Measurements from ENCODE around the gene ZEB1.

Gene ZEB1

DNA sequence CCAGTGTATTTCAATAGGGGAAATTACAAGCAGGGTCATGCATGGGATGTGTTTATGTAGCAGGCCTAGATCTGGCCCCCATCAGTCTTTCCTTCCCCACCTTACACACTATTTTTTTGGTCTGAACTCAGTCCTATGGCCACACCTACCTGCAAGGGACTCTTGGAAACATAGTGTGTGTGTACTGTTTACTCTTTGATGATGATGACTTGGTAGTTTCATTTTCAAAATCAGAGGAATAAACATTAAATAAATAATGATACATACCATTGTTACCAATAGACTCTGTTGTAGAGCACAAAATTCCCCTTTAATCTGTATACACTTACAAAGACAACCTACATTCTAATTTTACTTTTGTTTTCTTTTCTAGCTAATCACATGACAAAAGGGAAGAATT is 191.0 kb downstream of the ZEB1 start:
- Histone ChIP-seq H2AK5ac (ENCODE audit: low read depth, low read length) (no peak overlapping the region), H2AFZ (ENCODE audit: low read length) (no peak overlapping the region), H3K9me3 (replicated peaks in 1 of 2; ENCODE audit: control insufficient read depth in 2 of 2, insufficient read depth in 1 of 2, low read depth in 1 of 2, low read length in 2 of 2) (peaks cover 4 to 35% of the 10 kb centered on the region in 2 donors)

DNA sequence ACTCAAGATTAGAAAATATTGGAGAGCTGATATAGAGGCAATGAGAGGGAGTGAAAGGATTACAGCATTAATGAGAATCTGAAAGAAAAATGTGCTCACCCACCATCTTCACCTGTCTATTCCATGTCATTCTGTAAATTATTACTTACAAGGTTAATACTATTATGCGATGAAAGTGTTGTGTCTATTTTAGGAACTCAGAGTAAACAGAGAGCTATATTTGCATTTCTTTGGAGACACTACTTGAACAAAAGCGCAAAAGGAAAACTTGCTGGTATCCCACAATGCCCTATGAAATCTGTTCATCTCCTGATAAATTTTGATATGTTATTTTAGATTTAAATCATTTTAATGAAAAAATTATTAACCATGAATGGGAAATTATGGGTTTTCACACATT is 196.1 kb downstream of the ZEB1 start:
- Histone ChIP-seq H2AFZ (ENCODE audit: low read length) (no peak overlapping the region), H3K36me3 (replicated peaks in 1 of 2; ENCODE audit: control insufficient read depth in 2 of 2, insufficient read depth in 2 of 2, low read length in 2 of 2) (peaks cover 6 to 68% of the 10 kb centered on the region in 2 donors), H3K4ac (ENCODE audit: low read length) (no peak overlapping the region), H3K4me3 (ENCODE audit: low read length in 2 of 2) (no peak overlapping the region), H3K9ac (ENCODE audit: low read depth, low read length, poor library complexity) (no peak overlapping the region), H3K79me1 (ENCODE audit: low read depth, low read length) (no peaks in the 10 kb centered on the region), H3K18ac (ENCODE audit: low read length) (no peak overlapping the region), H2AK5ac (ENCODE audit: low read depth, low read length) (no peak overlapping the region), H3K4me2 (ENCODE audit: insufficient read depth, low read length, poor library complexity, severe bottlenecking) (no peak overlapping the region), H2BK5ac (ENCODE audit: low read length) (no peak overlapping the region), H4K91ac (ENCODE audit: low read depth, low read length, poor library complexity) (no peak overlapping the region), H4K8ac (ENCODE audit: low read depth, low read length) (no peak overlapping the region), H3K14ac (ENCODE audit: low read length) (no peak overlapping the region), H2BK12ac (ENCODE audit: low read length) (no peak overlapping the region), H3K4me1 (ENCODE audit: control insufficient read depth in 2 of 2, insufficient read depth in 1 of 2, low read depth in 1 of 2, low read length in 2 of 2) (no peaks in the 10 kb centered on the region), H3K9me3 (replicated peaks in 1 of 2; ENCODE audit: control insufficient read depth in 2 of 2, insufficient read depth in 1 of 2, low read depth in 1 of 2, low read length in 2 of 2) (no peaks in the 10 kb centered on the region), H2BK120ac (ENCODE audit: low read depth, low read length) (no peak overlapping the region), H3K27ac (replicated peaks; ENCODE audit: low read length) (no peak overlapping the region), H2BK15ac (ENCODE audit: low read length) (no peak overlapping the region), H3K23ac (ENCODE audit: low read depth, low read length, poor library complexity) (no peak overlapping the region), H3K27me3 (ENCODE audit: control insufficient read depth in 3 of 3, insufficient read depth in 3 of 3, low read depth in 1 of 3, low read length in 3 of 3) (no peaks in the 10 kb centered on the region)
- no CpG with 5 or more reads among the region's 2 CpGs for WGBS, 2 donors (ENCODE audit: extremely low coverage in 2 of 2, insufficient read length in 2 of 2, insufficient replicate concordance in 1 of 2)
- DNase-seq (ENCODE audit: low spot score), result no peak

More for the DNA sequence above, 191.0 kb downstream of the ZEB1 start:
- H3K9ac ChIP-seq (ENCODE audit: low read depth, low read length, poor library complexity), result no peak overlapping the region
- H2BK12ac ChIP-seq (ENCODE audit: low read length), result no peak overlapping the region
- H2BK15ac ChIP-seq (ENCODE audit: low read length), result no peak overlapping the region
- no peaks in the 10 kb centered on the region for H3K27me3 ChIP-seq (ENCODE audit: control insufficient read depth in 3 of 3, insufficient read depth in 3 of 3, low read depth in 1 of 3, low read length in 3 of 3)
- no peak overlapping the region for H3K27ac ChIP-seq (replicated peaks; ENCODE audit: low read length)
- H4K8ac ChIP-seq (ENCODE audit: low read depth, low read length), result no peak overlapping the region
- H3K4me3 ChIP-seq (ENCODE audit: low read length in 2 of 2), result no peak overlapping the region
- H3K4ac ChIP-seq (ENCODE audit: low read length), result no peak overlapping the region
- no peaks in the 10 kb centered on the region for H3K4me1 ChIP-seq (ENCODE audit: control insufficient read depth in 2 of 2, insufficient read depth in 1 of 2, low read depth in 1 of 2, low read length in 2 of 2)
- DNase-seq (ENCODE audit: low spot score), result no peak
- peaks cover 4% of the 10 kb centered on the region for H3K79me1 ChIP-seq (ENCODE audit: low read depth, low read length)
- H3K4me2 ChIP-seq (ENCODE audit: insufficient read depth, low read length, poor library complexity, severe bottlenecking), result no peak overlapping the region
- H4K91ac ChIP-seq (ENCODE audit: low read depth, low read length, poor library complexity), result no peak overlapping the region
- peaks cover 4 to 45% of the 10 kb centered on the region in 2 donors for H3K36me3 ChIP-seq (replicated peaks in 1 of 2; ENCODE audit: control insufficient read depth in 2 of 2, insufficient read depth in 2 of 2, low read length in 2 of 2)
- no peak overlapping the region for H3K14ac ChIP-seq (ENCODE audit: low read length)
- no peak overlapping the region for H3K18ac ChIP-seq (ENCODE audit: low read length)
- no peak overlapping the region for H2BK5ac ChIP-seq (ENCODE audit: low read length)
- no peak overlapping the region for H3K23ac ChIP-seq (ENCODE audit: low read depth, low read length, poor library complexity)
- H2BK120ac ChIP-seq (ENCODE audit: low read depth, low read length), result no peak overlapping the region

DNA sequence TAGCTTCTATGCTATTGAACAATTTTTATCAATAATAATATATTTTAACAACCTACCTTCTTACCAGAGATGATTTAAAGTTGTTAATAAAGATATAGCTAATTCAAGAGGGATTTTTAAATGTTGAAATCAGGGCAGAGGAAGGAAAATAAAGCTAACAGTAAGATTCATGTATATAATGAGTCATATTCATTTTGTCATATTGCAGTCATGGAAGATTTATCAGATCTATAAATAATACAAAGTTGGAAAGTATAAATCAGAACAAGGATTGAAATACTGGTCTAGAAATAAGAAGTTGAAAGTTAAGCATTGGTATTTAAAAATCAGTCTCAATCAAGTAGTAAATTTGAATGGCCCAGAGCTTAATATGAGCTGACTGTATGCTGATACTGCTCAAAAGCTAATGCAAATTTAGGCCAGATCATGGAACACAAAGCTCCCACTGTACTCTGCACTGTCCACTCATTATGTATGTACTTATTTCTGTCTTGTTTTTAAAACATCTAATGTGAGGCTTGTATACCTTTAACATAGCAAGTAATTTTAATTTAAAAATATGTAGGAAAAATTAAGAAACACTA is 196.9 kb downstream of the ZEB1 start:
- no peak overlapping the region for H4K8ac ChIP-seq (ENCODE audit: low read depth, low read length)
- H2AFZ ChIP-seq (ENCODE audit: low read length), result no peak overlapping the region
- no peak for DNase-seq (ENCODE audit: low spot score)
- H3K18ac ChIP-seq (ENCODE audit: low read length), result no peak overlapping the region
- H2AK5ac ChIP-seq (ENCODE audit: low read depth, low read length), result no peak overlapping the region
- H2BK15ac ChIP-seq (ENCODE audit: low read length), result no peak overlapping the region
- H3K36me3 ChIP-seq (replicated peaks in 1 of 2; ENCODE audit: control insufficient read depth in 2 of 2, insufficient read depth in 2 of 2, low read length in 2 of 2), result peaks cover 8 to 68% of the 10 kb centered on the region in 2 donors
- H3K4me1 ChIP-seq (ENCODE audit: control insufficient read depth in 2 of 2, insufficient read depth in 1 of 2, low read depth in 1 of 2, low read length in 2 of 2), result no peaks in the 10 kb centered on the region
- H2BK5ac ChIP-seq (ENCODE audit: low read length), result no peak overlapping the region
- H3K4ac ChIP-seq (ENCODE audit: low read length), result no peak overlapping the region
- no peak overlapping the region for H3K4me3 ChIP-seq (ENCODE audit: low read length in 2 of 2)
- no peak overlapping the region for H3K23ac ChIP-seq (ENCODE audit: low read depth, low read length, poor library complexity)
- H3K9ac ChIP-seq (ENCODE audit: low read depth, low read length, poor library complexity), result no peak overlapping the region
- H3K9me3 ChIP-seq (replicated peaks in 1 of 2; ENCODE audit: control insufficient read depth in 2 of 2, insufficient read depth in 1 of 2, low read depth in 1 of 2, low read length in 2 of 2), result no peaks in the 10 kb centered on the region
- no peak overlapping the region for H2BK120ac ChIP-seq (ENCODE audit: low read depth, low read length)
- no peak overlapping the region for H4K91ac ChIP-seq (ENCODE audit: low read depth, low read length, poor library complexity)
- H3K27me3 ChIP-seq (ENCODE audit: control insufficient read depth in 3 of 3, insufficient read depth in 3 of 3, low read depth in 1 of 3, low read length in 3 of 3), result no peaks in the 10 kb centered on the region
- no peak overlapping the region for H2BK12ac ChIP-seq (ENCODE audit: low read length)
- H3K14ac ChIP-seq (ENCODE audit: low read length), result no peak overlapping the region
- no peak overlapping the region for H3K27ac ChIP-seq (replicated peaks; ENCODE audit: low read length)
- no peaks in the 10 kb centered on the region for H3K79me1 ChIP-seq (ENCODE audit: low read depth, low read length)
- H3K4me2 ChIP-seq (ENCODE audit: insufficient read depth, low read length, poor library complexity, severe bottlenecking), result no peak overlapping the region

DNA sequence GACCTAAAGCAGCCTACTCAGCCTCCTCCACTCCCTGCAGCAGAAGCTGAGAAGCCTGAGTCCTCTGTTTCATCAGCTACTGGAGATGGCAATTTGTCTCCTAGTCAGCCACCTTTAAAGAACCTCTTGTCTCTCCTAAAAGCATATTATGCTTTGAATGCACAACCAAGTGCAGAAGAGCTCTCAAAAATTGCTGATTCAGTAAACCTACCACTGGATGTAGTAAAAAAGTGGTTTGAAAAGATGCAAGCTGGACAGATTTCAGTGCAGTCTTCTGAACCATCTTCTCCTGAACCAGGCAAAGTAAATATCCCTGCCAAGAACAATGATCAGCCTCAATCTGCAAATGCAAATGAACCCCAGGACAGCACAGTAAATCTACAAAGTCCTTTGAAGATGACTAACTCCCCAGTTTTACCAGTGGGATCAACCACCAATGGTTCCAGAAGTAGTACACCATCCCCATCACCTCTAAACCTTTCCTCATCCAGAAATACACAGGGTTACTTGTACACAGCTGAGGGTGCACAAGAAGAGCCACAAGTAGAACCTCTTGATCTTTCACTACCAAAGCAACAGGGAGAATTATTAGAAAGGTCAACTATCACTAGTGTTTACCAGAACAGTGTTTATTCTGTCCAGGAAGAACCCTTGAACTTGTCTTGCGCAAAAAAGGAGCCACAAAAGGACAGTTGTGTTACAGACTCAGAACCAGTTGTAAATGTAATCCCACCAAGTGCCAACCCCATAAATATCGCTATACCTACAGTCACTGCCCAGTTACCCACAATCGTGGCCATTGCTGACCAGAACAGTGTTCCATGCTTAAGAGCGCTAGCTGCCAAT is 202.2 kb downstream of the ZEB1 start:
- Histone ChIP-seq H3K27ac (replicated peaks; ENCODE audit: low read length) (no peak overlapping the region), H2BK12ac (ENCODE audit: low read length) (no peak overlapping the region), H3K9me3 (replicated peaks in 1 of 2; ENCODE audit: control insufficient read depth in 2 of 2, insufficient read depth in 1 of 2, low read depth in 1 of 2, low read length in 2 of 2) (no peaks in the 10 kb centered on the region), H3K4me2 (ENCODE audit: insufficient read depth, low read length, poor library complexity, severe bottlenecking) (no peak overlapping the region), H2AK5ac (ENCODE audit: low read depth, low read length) (no peak overlapping the region), H3K4me1 (ENCODE audit: control insufficient read depth in 2 of 2, insufficient read depth in 1 of 2, low read depth in 1 of 2, low read length in 2 of 2) (no peaks in the 10 kb centered on the region), H4K91ac (ENCODE audit: low read depth, low read length, poor library complexity) (no peak overlapping the region), H3K36me3 (replicated peaks in 1 of 2; ENCODE audit: control insufficient read depth in 2 of 2, insufficient read depth in 2 of 2, low read length in 2 of 2) (peaks cover 19 to 71% of the 10 kb centered on the region in 2 donors), H2BK15ac (ENCODE audit: low read length) (no peak overlapping the region), H3K4ac (ENCODE audit: low read length) (no peak overlapping the region), H2BK120ac (ENCODE audit: low read depth, low read length) (no peak overlapping the region), H2AFZ (ENCODE audit: low read length) (no peak overlapping the region), H3K27me3 (ENCODE audit: control insufficient read depth in 3 of 3, insufficient read depth in 3 of 3, low read depth in 1 of 3, low read length in 3 of 3) (no peaks in the 10 kb centered on the region), H3K23ac (ENCODE audit: low read depth, low read length, poor library complexity) (no peak overlapping the region), H3K4me3 (ENCODE audit: low read length in 2 of 2) (no peak overlapping the region), H3K14ac (ENCODE audit: low read length) (no peak overlapping the region), H3K18ac (ENCODE audit: low read length) (no peak overlapping the region), H2BK5ac (ENCODE audit: low read length) (no peak overlapping the region), H3K79me1 (ENCODE audit: low read depth, low read length) (no peaks in the 10 kb centered on the region), H4K8ac (ENCODE audit: low read depth, low read length) (no peak overlapping the region), H3K9ac (ENCODE audit: low read depth, low read length, poor library complexity) (no peak overlapping the region)
- no peak for DNase-seq (ENCODE audit: low spot score)
- no CpG with 5 or more reads among the region's 4 CpGs for WGBS, 2 donors (ENCODE audit: extremely low coverage in 2 of 2, insufficient read length in 2 of 2, insufficient replicate concordance in 1 of 2)
